ENCODE measurements around the gene EDC3.

EDC3 gene

DNA sequence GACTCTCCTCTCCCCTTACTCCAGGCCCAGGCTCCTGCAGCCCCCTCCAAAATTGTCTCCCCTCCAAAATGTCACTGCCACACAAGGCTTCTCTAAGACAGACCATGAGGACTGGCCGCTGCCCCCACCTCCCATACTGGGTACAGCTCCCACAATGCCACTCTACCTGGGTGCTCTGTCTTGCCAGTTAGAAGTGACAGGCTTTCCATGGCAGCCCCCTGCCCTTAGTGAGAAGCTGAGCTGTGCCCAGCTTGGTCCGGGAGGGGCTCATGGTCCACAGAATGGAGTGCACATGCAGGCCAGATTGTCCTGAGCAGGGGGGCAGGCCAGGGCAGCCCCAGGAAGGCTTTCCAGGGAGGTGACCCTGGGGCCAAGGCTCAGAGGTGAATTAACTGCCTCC lies 83.1 kb downstream of the EDC3 start:
- peaks cover 31% of the 10 kb centered on the region for H3K4me1 ChIP-seq (ENCODE audit: control insufficient read depth, insufficient read depth, low read length)
- no peaks in the 10 kb centered on the region for H3K27me3 ChIP-seq (ENCODE audit: control insufficient read depth, insufficient read depth, low read length, poor library complexity, severe bottlenecking)
- no peaks in the 10 kb centered on the region for H3K36me3 ChIP-seq (ENCODE audit: control insufficient read depth, insufficient read depth, low read length)
- H3K27ac ChIP-seq (ENCODE audit: insufficient read depth, low read depth, low read length, poor library complexity, severe bottlenecking), result no peak overlapping the region
- H3K4me3 ChIP-seq (ENCODE audit: insufficient read depth, low read depth, low read length), result no peak overlapping the region
- 90 to 92% methylated on average over 2 of the region's 2 CpGs for WGBS, 2 experiments
- no peaks in the 10 kb centered on the region for H3K9me3 ChIP-seq (ENCODE audit: control insufficient read depth, low read length)

DNA sequence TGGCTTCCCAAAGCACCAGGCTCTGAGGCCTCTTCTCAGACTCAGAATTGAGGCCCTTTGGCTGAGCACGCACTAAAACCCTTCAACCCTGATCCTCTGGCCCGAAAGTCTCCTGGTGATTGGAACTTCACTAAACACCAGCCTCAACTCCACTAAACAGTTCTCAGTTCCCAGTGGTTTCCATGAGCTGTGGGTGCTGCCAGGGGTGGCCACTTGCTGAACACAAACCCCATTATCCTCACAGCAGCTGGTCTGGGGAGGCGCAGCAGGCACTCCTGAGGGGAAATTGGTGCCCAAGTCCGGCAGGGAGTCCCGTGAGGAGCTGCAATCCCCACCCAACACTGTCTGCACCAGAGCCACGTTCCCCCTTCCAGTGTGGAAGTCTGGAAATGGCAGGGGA lies 84.0 kb downstream of the EDC3 start:
- H3K4me3 ChIP-seq (ENCODE audit: insufficient read depth, low read depth, low read length), result no peak overlapping the region
- peaks cover 23% of the 10 kb centered on the region for H3K4me1 ChIP-seq (ENCODE audit: control insufficient read depth, insufficient read depth, low read length)
- H3K9me3 ChIP-seq (ENCODE audit: control insufficient read depth, low read length), result no peaks in the 10 kb centered on the region
- H3K36me3 ChIP-seq (ENCODE audit: control insufficient read depth, insufficient read depth, low read length), result no peaks in the 10 kb centered on the region
- H3K27me3 ChIP-seq (ENCODE audit: control insufficient read depth, insufficient read depth, low read length, poor library complexity, severe bottlenecking), result no peaks in the 10 kb centered on the region
- H3K27ac ChIP-seq (ENCODE audit: insufficient read depth, low read depth, low read length, poor library complexity, severe bottlenecking), result no peak overlapping the region
- 93 to 96% methylated on average over 6 of the region's 6 CpGs for WGBS, 2 experiments

DNA sequence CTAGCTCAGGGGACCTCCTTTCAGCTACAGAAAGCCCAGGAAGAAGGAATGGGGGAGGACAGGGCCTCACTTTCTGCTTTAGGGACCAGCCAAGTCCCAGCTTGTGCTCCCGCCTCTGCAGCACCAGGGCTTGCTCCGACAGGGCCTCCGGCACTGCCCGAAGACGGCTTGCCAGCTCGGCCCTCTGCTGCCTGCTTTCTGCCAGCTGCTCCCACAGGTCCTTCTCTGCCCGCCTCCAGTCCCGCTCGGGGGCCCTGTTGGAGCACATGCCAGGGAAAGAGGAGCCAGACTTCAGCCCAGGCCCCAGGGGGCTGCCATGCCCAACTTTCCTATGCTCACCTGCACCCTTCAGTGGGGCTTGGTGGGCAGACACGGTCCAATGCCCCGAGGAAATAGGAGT lies 84.5 kb downstream of the EDC3 start:
- Histone ChIP-seq H3K36me3 (ENCODE audit: control insufficient read depth, insufficient read depth, low read length) (no peaks in the 10 kb centered on the region), H3K27me3 (ENCODE audit: control insufficient read depth, insufficient read depth, low read length, poor library complexity, severe bottlenecking) (no peaks in the 10 kb centered on the region), H3K27ac (ENCODE audit: insufficient read depth, low read depth, low read length, poor library complexity, severe bottlenecking) (no peak overlapping the region), H3K4me3 (ENCODE audit: insufficient read depth, low read depth, low read length) (no peak overlapping the region), H3K9me3 (ENCODE audit: control insufficient read depth, low read length) (no peaks in the 10 kb centered on the region), H3K4me1 (ENCODE audit: control insufficient read depth, insufficient read depth, low read length) (peaks cover 18% of the 10 kb centered on the region)
- WGBS, 2 experiments, result 94 to 95% methylated on average over 11 of the region's 11 CpGs

DNA sequence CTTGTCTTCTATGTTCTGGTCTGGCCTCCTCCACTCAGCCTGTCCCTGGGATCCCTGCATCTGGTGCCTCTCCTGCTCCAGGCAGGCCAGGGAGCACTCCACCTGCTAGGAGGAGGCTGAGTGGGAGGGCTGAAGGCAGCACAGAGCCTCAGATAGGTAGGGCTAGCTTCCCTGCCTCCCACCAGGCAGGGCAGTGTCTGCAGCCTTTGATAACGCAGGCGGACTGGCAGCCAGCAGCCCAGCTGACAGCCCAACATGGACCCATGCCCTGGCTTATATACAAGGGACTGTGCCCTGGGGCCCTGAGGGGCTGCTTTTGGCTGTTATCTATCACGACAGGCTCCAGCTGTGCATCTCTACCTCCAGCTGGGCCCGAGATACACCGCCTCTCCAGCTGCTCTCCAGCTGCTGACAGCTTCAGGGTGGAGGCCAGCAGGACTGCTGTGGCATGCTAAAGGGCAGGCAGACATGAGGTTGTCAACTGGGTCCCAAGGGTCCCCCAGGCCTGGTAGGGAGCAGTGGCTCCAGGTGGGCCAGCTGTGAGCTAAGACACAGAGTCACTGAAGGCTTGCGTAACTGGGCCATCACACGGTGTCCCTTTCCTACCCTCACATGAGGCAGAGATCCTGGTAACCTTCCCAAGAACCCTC lies 85.4 kb downstream of the EDC3 start:
- Histone ChIP-seq H3K4me3 (ENCODE audit: insufficient read depth, low read depth, low read length) (no peak overlapping the region), H3K36me3 (ENCODE audit: control insufficient read depth, insufficient read depth, low read length) (no peaks in the 10 kb centered on the region), H3K27ac (ENCODE audit: insufficient read depth, low read depth, low read length, poor library complexity, severe bottlenecking) (no peak overlapping the region), H3K4me1 (ENCODE audit: control insufficient read depth, insufficient read depth, low read length) (peaks cover 17% of the 10 kb centered on the region), H3K9me3 (ENCODE audit: control insufficient read depth, low read length) (no peaks in the 10 kb centered on the region), H3K27me3 (ENCODE audit: control insufficient read depth, insufficient read depth, low read length, poor library complexity, severe bottlenecking) (no peaks in the 10 kb centered on the region)
- WGBS, 2 experiments, result 64 to 72% methylated on average over 7 of the region's 7 CpGs

- H3K27ac ChIP-seq (ENCODE audit: insufficient read depth, low read depth, low read length, poor library complexity, severe bottlenecking), result no peak overlapping the region
- no peaks in the 10 kb centered on the region for H3K27me3 ChIP-seq (ENCODE audit: control insufficient read depth, insufficient read depth, low read length, poor library complexity, severe bottlenecking)
- no peak overlapping the region for H3K4me3 ChIP-seq (ENCODE audit: insufficient read depth, low read depth, low read length)
- 84 to 96% methylated on average over 3 of the region's 3 CpGs for WGBS, 2 experiments
- H3K36me3 ChIP-seq (ENCODE audit: control insufficient read depth, insufficient read depth, low read length), result no peaks in the 10 kb centered on the region
- peaks cover 17% of the 10 kb centered on the region for H3K4me1 ChIP-seq (ENCODE audit: control insufficient read depth, insufficient read depth, low read length)
- H3K9me3 ChIP-seq (ENCODE audit: control insufficient read depth, low read length), result no peaks in the 10 kb centered on the region
Measured at GRCh38 chr15:74609938-74610301, 85.9 kb downstream of the EDC3 start.

DNA sequence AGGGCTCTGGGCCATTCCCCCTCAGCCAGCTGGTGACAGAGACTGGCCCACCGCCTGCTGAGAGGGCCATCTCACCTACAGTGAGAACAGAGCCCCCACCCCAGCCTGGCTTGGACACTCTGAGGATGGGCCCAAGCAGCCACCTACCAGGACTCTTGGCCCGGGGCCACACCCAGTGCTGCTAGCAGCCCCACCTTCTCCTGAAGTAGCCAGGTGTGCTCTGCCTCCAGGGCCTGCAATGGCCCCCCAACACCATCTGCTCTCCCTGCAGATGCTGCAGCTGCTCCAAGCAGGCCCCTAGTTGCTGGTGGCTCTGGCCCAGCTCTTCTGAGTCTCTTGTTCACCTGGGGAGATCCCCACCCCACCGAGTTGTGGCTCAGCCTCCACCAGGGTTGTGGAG lies 87.0 kb downstream of the EDC3 start:
- no peaks in the 10 kb centered on the region for H3K36me3 ChIP-seq (ENCODE audit: control insufficient read depth, insufficient read depth, low read length)
- H3K4me3 ChIP-seq (ENCODE audit: insufficient read depth, low read depth, low read length), result no peak overlapping the region
- WGBS, 2 experiments, result 81 to 87% methylated on average over 3 of the region's 3 CpGs
- H3K27ac ChIP-seq (ENCODE audit: insufficient read depth, low read depth, low read length, poor library complexity, severe bottlenecking), result no peak overlapping the region
- no peaks in the 10 kb centered on the region for H3K27me3 ChIP-seq (ENCODE audit: control insufficient read depth, insufficient read depth, low read length, poor library complexity, severe bottlenecking)
- peaks cover 17% of the 10 kb centered on the region for H3K4me1 ChIP-seq (ENCODE audit: control insufficient read depth, insufficient read depth, low read length)
- no peaks in the 10 kb centered on the region for H3K9me3 ChIP-seq (ENCODE audit: control insufficient read depth, low read length)

- Histone ChIP-seq H3K4me3 (ENCODE audit: insufficient read depth, low read depth, low read length) (no peak overlapping the region), H3K9me3 (ENCODE audit: control insufficient read depth, low read length) (no peaks in the 10 kb centered on the region), H3K27ac (ENCODE audit: insufficient read depth, low read depth, low read length, poor library complexity, severe bottlenecking) (no peak overlapping the region), H3K36me3 (ENCODE audit: control insufficient read depth, insufficient read depth, low read length) (no peaks in the 10 kb centered on the region), H3K4me1 (ENCODE audit: control insufficient read depth, insufficient read depth, low read length) (peaks cover 14% of the 10 kb centered on the region), H3K27me3 (ENCODE audit: control insufficient read depth, insufficient read depth, low read length, poor library complexity, severe bottlenecking) (no peaks in the 10 kb centered on the region)
- WGBS, 2 experiments, result 87 to 97% methylated on average over 1 of the region's 1 CpG
Measured at GRCh38 chr15:74605795-74606150, 90.1 kb downstream of the EDC3 start.

DNA sequence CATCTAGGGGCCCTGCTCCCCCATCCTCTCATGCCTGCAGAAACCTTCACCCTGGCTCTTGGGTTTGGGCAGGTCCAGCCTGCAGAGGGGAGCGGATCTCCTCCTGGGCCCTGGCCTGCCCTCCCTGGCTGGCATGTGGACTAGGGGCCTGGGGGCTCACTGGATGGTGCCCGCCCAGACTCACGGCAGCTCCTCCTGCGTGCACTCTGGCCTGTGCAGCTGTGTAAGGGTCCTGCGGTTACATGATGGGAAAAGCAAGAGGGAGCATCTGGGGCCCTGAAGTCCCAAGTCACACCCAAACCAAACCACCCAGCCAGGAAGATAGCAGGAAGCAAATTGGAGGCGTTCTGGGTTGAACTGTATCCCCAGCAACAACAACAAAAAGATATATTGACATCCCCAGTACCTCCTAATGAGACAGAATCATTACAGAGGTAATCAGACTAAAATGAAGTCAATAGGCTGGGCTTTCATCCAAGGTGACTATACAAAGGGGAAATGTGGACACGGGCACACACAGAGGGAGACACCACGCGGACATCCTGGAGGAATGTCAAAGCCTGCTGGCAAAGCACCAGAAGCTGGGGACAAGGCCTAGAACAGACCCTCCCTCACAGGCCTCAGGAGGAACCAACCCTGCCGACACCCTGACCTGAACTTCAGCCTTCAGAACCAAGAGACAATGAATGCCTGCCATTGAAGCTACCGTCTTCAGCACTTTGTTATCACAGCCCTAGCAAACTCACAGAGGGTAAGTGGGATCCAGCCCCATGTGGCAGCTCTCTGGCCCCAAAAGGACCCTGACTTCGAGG lies 90.6 kb downstream of the EDC3 start:
- Histone ChIP-seq H3K36me3 (ENCODE audit: control insufficient read depth, insufficient read depth, low read length) (no peaks in the 10 kb centered on the region), H3K4me1 (ENCODE audit: control insufficient read depth, insufficient read depth, low read length) (peaks cover 8% of the 10 kb centered on the region), H3K27ac (ENCODE audit: insufficient read depth, low read depth, low read length, poor library complexity, severe bottlenecking) (no peak overlapping the region), H3K27me3 (ENCODE audit: control insufficient read depth, insufficient read depth, low read length, poor library complexity, severe bottlenecking) (no peaks in the 10 kb centered on the region), H3K9me3 (ENCODE audit: control insufficient read depth, low read length) (no peaks in the 10 kb centered on the region), H3K4me3 (ENCODE audit: insufficient read depth, low read depth, low read length) (no peak overlapping the region)
- WGBS, 2 experiments, result 92% methylated on average over 12 of the region's 12 CpGs

DNA sequence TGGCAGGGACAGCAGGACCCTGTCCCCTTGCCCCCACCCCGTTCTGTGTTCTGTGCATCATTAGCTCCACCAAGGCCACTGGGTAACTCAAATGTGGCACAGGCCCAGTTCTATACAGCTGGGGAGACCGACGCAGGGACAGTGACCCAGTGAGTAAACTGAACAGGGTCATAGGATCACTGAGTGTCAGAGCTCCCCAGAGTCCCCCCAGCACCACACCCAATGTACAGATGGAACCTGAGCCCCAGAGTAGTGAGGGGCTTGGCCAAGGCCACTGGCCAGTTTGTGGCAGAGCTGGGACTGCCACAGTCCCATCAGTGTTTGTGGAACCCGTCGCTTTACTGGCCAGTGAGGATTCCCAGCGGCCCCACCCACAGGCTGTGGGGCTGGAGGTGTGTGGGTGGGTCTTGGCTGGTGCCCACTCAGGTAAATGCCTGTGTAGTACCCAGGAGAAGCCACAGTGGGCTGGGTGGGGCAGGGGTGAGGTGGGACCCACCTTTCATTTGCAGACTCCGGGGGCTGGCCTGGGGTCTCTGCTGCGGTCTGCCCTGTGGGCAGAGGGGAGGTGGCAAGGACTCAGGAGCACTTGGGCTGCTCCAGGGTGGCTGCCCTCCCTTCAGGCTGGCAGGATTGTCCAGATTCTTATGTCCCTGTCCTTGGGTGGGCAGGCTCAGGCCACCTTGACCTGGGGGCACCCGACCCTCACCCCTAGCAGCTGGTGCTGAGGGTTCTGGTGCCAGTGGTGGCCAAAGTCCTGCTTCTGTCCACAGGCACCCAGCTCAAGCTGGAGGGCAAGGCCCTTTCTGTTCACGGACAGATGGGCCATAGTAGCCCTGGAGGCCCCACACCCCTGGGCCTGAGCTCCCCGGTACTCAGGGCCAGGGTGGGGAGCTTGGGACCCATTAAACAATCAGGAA lies 91.8 kb downstream of the EDC3 start:
- no peaks in the 10 kb centered on the region for H3K9me3 ChIP-seq (ENCODE audit: control insufficient read depth, low read length)
- no peak overlapping the region for H3K4me3 ChIP-seq (ENCODE audit: insufficient read depth, low read depth, low read length)
- H3K4me1 ChIP-seq (ENCODE audit: control insufficient read depth, insufficient read depth, low read length), result no peaks in the 10 kb centered on the region
- H3K27me3 ChIP-seq (ENCODE audit: control insufficient read depth, insufficient read depth, low read length, poor library complexity, severe bottlenecking), result no peaks in the 10 kb centered on the region
- H3K27ac ChIP-seq (ENCODE audit: insufficient read depth, low read depth, low read length, poor library complexity, severe bottlenecking), result no peak overlapping the region
- WGBS, 2 experiments, result 88 to 89% methylated on average over 11 of the region's 11 CpGs
- peaks cover 4% of the 10 kb centered on the region for H3K36me3 ChIP-seq (ENCODE audit: control insufficient read depth, insufficient read depth, low read length)

All from ectodermal cell (in vitro differentiated cells).